ENCODE results near the gene UPK2. TPM values are rescaled to one million over a fixed set of nuclear protein-coding genes. Genes with fewer than 3 reads are reported as not detected.

UPK2 gene
- polyA plus RNA-seq, 1 donor from 2014 or later, result not detected

- no peaks in the 10 kb centered on the region for H3K9me3 ChIP-seq (ENCODE audit: low read length)
- H4K20me1 ChIP-seq (ENCODE audit: insufficient read depth), result no peaks in the 10 kb centered on the region
- H3K36me3 ChIP-seq (ENCODE audit: insufficient read depth, low read length), result no peaks in the 10 kb centered on the region
- no peak overlapping the region for H3K27ac ChIP-seq (ENCODE audit: low read length)
- H3K4me3 ChIP-seq (ENCODE audit: low read length), result no peak overlapping the region
- no peak overlapping the region for H3K4me2 ChIP-seq (ENCODE audit: low read length)
- H3K9ac ChIP-seq (ENCODE audit: low read length), result peak overlapping the region; percentile 47
- no peaks in the 10 kb centered on the region for H3K79me2 ChIP-seq (replicated peaks; ENCODE audit: insufficient read depth, low read length)
- no peaks in the 10 kb centered on the region for H3K9me2 ChIP-seq (ENCODE audit: insufficient read depth, low read length)
- no peak for TF ChIP-seq MXI1 (conservative IDR thresholded peaks at IDR 0.05; ENCODE audit: poor library complexity, severe bottlenecking)
- H2AFZ ChIP-seq (ENCODE audit: low read depth, low read length), result no peak overlapping the region
- H3F3A ChIP-seq (ENCODE audit: insufficient read depth, low read length, poor library complexity, severe bottlenecking), result peaks cover 5% of the 10 kb centered on the region
- no peaks in the 10 kb centered on the region for H3K27me3 ChIP-seq (ENCODE audit: insufficient read depth, low read depth, low read length)
Measured at GRCh38 chr11:118956847-118957469, 860 bp downstream of the UPK2 start.

DNA sequence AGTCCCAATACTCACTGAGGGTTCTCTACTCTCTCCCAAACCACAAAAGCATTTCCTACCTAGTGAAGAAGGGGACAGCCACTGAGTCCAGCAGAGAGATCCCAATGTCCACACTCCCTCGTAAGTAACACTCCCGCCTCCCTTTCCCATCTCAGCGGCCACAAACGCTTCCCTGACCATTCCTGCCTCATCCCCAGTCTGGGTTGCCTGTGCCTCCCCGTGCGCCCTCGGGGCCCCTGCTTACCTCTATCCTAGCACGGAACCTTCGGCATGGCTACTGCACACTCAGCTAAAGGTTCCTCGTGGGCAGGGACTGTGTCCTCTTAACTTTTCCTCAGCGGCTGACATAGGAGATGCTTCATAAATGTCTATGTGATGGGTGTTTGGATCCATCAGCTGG is 1.5 kb downstream of the UPK2 start:
- H3K4me3 ChIP-seq (ENCODE audit: low read length), result no peak overlapping the region
- no peaks in the 10 kb centered on the region for H3K9me3 ChIP-seq (ENCODE audit: low read length)
- H3F3A ChIP-seq (ENCODE audit: insufficient read depth, low read length, poor library complexity, severe bottlenecking), result peaks cover 5% of the 10 kb centered on the region
- no peaks in the 10 kb centered on the region for H3K27me3 ChIP-seq (ENCODE audit: insufficient read depth, low read depth, low read length)
- H3K9me2 ChIP-seq (ENCODE audit: insufficient read depth, low read length), result no peaks in the 10 kb centered on the region
- H2AFZ ChIP-seq (ENCODE audit: low read depth, low read length), result no peak overlapping the region
- TF ChIP-seq CTCF (IDR thresholded peaks at IDR 0.05; ENCODE audit: poor library complexity, severe bottlenecking) (no peak), EP300 (conservative IDR thresholded peaks at IDR 0.05; ENCODE audit: poor library complexity, severe bottlenecking) (no peak), TAF1 (IDR thresholded peaks at IDR 0.05; ENCODE audit: low read depth) (no peak), POLR2AphosphoS5 (IDR thresholded peaks at IDR 0.05) (no peak), SMC3 (conservative IDR thresholded peaks at IDR 0.05; ENCODE audit: poor library complexity) (no peak), RAD21 (conservative IDR thresholded peaks at IDR 0.05) (no peak), EZH2 (IDR thresholded peaks at IDR 0.05; ENCODE audit: borderline replicate concordance, insufficient read depth, low read length, poor library complexity, severe bottlenecking) (no peak), MXI1 (conservative IDR thresholded peaks at IDR 0.05; ENCODE audit: poor library complexity, severe bottlenecking) (no peak)
- TF ChIP-seq, protein P1, sequence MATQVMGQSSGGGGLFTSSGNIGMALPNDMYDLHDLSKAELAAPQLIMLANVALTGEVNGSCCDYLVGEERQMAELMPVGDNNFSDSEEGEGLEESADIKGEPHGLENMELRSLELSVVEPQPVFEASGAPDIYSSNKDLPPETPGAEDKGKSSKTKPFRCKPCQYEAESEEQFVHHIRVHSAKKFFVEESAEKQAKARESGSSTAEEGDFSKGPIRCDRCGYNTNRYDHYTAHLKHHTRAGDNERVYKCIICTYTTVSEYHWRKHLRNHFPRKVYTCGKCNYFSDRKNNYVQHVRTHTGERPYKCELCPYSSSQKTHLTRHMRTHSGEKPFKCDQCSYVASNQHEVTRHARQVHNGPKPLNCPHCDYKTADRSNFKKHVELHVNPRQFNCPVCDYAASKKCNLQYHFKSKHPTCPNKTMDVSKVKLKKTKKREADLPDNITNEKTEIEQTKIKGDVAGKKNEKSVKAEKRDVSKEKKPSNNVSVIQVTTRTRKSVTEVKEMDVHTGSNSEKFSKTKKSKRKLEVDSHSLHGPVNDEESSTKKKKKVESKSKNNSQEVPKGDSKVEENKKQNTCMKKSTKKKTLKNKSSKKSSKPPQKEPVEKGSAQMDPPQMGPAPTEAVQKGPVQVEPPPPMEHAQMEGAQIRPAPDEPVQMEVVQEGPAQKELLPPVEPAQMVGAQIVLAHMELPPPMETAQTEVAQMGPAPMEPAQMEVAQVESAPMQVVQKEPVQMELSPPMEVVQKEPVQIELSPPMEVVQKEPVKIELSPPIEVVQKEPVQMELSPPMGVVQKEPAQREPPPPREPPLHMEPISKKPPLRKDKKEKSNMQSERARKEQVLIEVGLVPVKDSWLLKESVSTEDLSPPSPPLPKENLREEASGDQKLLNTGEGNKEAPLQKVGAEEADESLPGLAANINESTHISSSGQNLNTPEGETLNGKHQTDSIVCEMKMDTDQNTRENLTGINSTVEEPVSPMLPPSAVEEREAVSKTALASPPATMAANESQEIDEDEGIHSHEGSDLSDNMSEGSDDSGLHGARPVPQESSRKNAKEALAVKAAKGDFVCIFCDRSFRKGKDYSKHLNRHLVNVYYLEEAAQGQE (IDR thresholded peaks at IDR 0.05; ENCODE audit: borderline replicate concordance), result no peak
- no peak overlapping the region for H3K4me2 ChIP-seq (ENCODE audit: low read length)
- no peaks in the 10 kb centered on the region for H3K36me3 ChIP-seq (ENCODE audit: insufficient read depth, low read length)
- no peaks in the 10 kb centered on the region for H4K20me1 ChIP-seq (ENCODE audit: insufficient read depth)
- H3K9ac ChIP-seq (ENCODE audit: low read length), result no peak overlapping the region
- no peaks in the 10 kb centered on the region for H3K79me2 ChIP-seq (replicated peaks; ENCODE audit: insufficient read depth, low read length)
- H3K27ac ChIP-seq (ENCODE audit: low read length), result no peak overlapping the region

Measured in neural cell (in vitro differentiated cells).